ENCODE results near the gene LCOR. TPM values are rescaled to one million over a fixed set of nuclear protein-coding genes. Genes with fewer than 3 reads are reported as not detected.

The LCOR gene
- total RNA-seq, 1 donor from 2014 or later = 26.2 TPM

Other genes with a start within 250 kb of the LCOR start
- gene TM9SF3, start 245.3 kb upstream of the LCOR start, total RNA-seq = 81.7 and 87.7 TPM in 2 replicates
- gene PIK3AP1, start 111.8 kb upstream of the LCOR start, total RNA-seq = 8.2 and 9.9 TPM in 2 replicates

Data from activated T-helper 1 cell treated with anti-CD3 and anti-CD28 coated beads, Interleukin-12 subunit alpha, Interleukin-12 subunit beta, Interleukin-2, Interleukin-4 antibody, amounts not matched to agents 30 ng/mL and 10 ng/mL and 1 ng/mL, durations not matched to agents 14 hours and 24 hours and 36 hours (primary cell).